Nephron progenitor cell (in vitro differentiated cells): ENCODE measurements around the gene CLPSL2.

Source experiments
- DNase-seq: peaks from one replicate; pipeline ENCODE4 v3.0.0; 2021
- H3K27ac Mint-ChIP-seq: 2 replicates; pipeline ENCODE4 v1.8.0; 2021; ENCODE audit warnings: mild to moderate bottlenecking, moderate library complexity, mixed read lengths
- H3K27me3 Mint-ChIP-seq: 2 replicates; pipeline ENCODE4 v1.8.0; 2021; ENCODE audit warnings: mild to moderate bottlenecking, low read depth, mixed read lengths; ENCODE audit not compliant: poor library complexity
- H3K36me3 Mint-ChIP-seq: 2 replicates; pipeline ENCODE4 v1.8.0; 2021; ENCODE audit warnings: low read depth, mixed read lengths
- H3K4me1 Mint-ChIP-seq: 2 replicates; pipeline ENCODE4 v1.8.0; 2021; ENCODE audit warnings: mixed read lengths
- H3K4me3 Mint-ChIP-seq: 2 replicates; pipeline ENCODE4 v1.8.0; 2021; ENCODE audit warnings: mild to moderate bottlenecking, moderate library complexity, mixed read lengths
- H3K9me3 Mint-ChIP-seq: 2 replicates; pipeline ENCODE4 v1.8.0; 2021; ENCODE audit warnings: mild to moderate bottlenecking, moderate library complexity, mixed read lengths
- CTCF ChIP-seq: fragments of 200-600 bp; sonication (generic); IDR thresholded peaks from 2 replicates; pipeline ENCODE4 v1.5.0; 2021; ENCODE audit warnings: antibody characterized with exemption

Gene CLPSL2

GRCh38 chr6:35787266-35788218 is 11.1 kb downstream of the CLPSL2 start:
- no peak for TF ChIP-seq CTCF
- H3K4me1 Mint-ChIP-seq, result no peaks in the 10 kb centered on the region
- no peaks in the 10 kb centered on the region for H3K9me3 Mint-ChIP-seq
- H3K4me3 Mint-ChIP-seq, result no peak overlapping the region
- H3K27ac Mint-ChIP-seq, result no peak overlapping the region
- no peaks in the 10 kb centered on the region for H3K36me3 Mint-ChIP-seq
- peaks cover 37% of the 10 kb centered on the region for H3K27me3 Mint-ChIP-seq
- no peak for DNase-seq

GRCh38 chr6:35788423-35788982 is 12.1 kb downstream of the CLPSL2 start:
- no peaks in the 10 kb centered on the region for H3K4me1 Mint-ChIP-seq
- peaks cover 37% of the 10 kb centered on the region for H3K27me3 Mint-ChIP-seq
- no peaks in the 10 kb centered on the region for H3K36me3 Mint-ChIP-seq
- no peak for TF ChIP-seq CTCF
- H3K4me3 Mint-ChIP-seq, result no peak overlapping the region
- no peak overlapping the region for H3K27ac Mint-ChIP-seq
- DNase-seq, result no peak
- no peaks in the 10 kb centered on the region for H3K9me3 Mint-ChIP-seq

GRCh38 chr6:35790683-35791082 is 14.3 kb downstream of the CLPSL2 start:
- Mint-ChIP-seq H3K27me3 (peaks cover 30% of the 10 kb centered on the region), H3K4me3 (no peak overlapping the region), H3K4me1 (no peaks in the 10 kb centered on the region), H3K27ac (no peak overlapping the region), H3K36me3 (no peaks in the 10 kb centered on the region), H3K9me3 (no peaks in the 10 kb centered on the region)
- DNase-seq, result no peak
- no peak for TF ChIP-seq CTCF

- H3K4me1 Mint-ChIP-seq, result peaks cover 12% of the 10 kb centered on the region
- H3K4me3 Mint-ChIP-seq, result no peak overlapping the region
- no peak overlapping the region for H3K27ac Mint-ChIP-seq
- H3K9me3 Mint-ChIP-seq, result no peaks in the 10 kb centered on the region
- no peak for TF ChIP-seq CTCF
- H3K36me3 Mint-ChIP-seq, result no peaks in the 10 kb centered on the region
- peaks cover 9% of the 10 kb centered on the region for H3K27me3 Mint-ChIP-seq
- no peak for DNase-seq
Observed at GRCh38 chr6:35794536-35795452, 18.4 kb downstream of the CLPSL2 start.

- Mint-ChIP-seq H3K4me3 (no peak overlapping the region), H3K4me1 (peaks cover 12% of the 10 kb centered on the region), H3K27me3 (peaks cover 8% of the 10 kb centered on the region), H3K36me3 (no peaks in the 10 kb centered on the region), H3K27ac (no peak overlapping the region), H3K9me3 (no peaks in the 10 kb centered on the region)
- TF ChIP-seq CTCF, result no peak
- DNase-seq, result no peak
Observed at GRCh38 chr6:35795453-35796071, 19.2 kb downstream of the CLPSL2 start.
